LNCAP (cell line): ENCODE measurements around the gene POLD1.

ENCODE experiments used
- CTCF ChIP-seq: fragments of 450-650 bp; IDR thresholded peaks from 2 replicates; pipeline ENCODE4 v1.5.1; 2017; ENCODE audit warnings: mild to moderate bottlenecking

POLD1 gene

GRCh38 chr19:50377517-50377916 is 6.6 kb upstream of the POLD1 start:
- TF ChIP-seq CTCF, result no peak

GRCh38 chr19:50378169-50378862 is 5.8 kb upstream of the POLD1 start:
- TF ChIP-seq CTCF, result no peak

GRCh38 chr19:50378863-50379236 is 5.3 kb upstream of the POLD1 start:
- TF ChIP-seq CTCF, result no peak

GRCh38 chr19:50379602-50380001 is 4.5 kb upstream of the POLD1 start:
- no peak for TF ChIP-seq CTCF

GRCh38 chr19:50380137-50380536 is 4.0 kb upstream of the POLD1 start:
- no peak for TF ChIP-seq CTCF

GRCh38 chr19:50380751-50381151 is 3.4 kb upstream of the POLD1 start:
- no peak for TF ChIP-seq CTCF

- TF ChIP-seq CTCF, result no peak
Measured at GRCh38 chr19:50381881-50382729, 2.0 kb upstream of the POLD1 start.
